Measurements from ENCODE around the gene MYO1G. TPM values are rescaled to one million over a fixed set of nuclear protein-coding genes. Genes with fewer than 3 reads are reported as not detected.
A peak's percentile ranks its signal among the peaks of the same experiment; 100 is the strongest.
"Not testable (repeated sequence)": the region's sequence is repeated elsewhere in the genome, so short reads cannot be mapped to it uniquely, and the experiment has no call there.

The MYO1G gene
- total RNA-seq, 1 experiment from 2014 or later, result 0.11 TPM

- not testable (repeated sequence) for H3K9me3 ChIP-seq (replicated peaks); H3K36me3 ChIP-seq; DNase-seq (ENCODE audit: low read depth in 1 of 2, low spot score in 2 of 2); H3K27me3 ChIP-seq (replicated peaks); H3K4me3 ChIP-seq; H3K27ac ChIP-seq
- H3K4me1 ChIP-seq (replicated peaks), result peaks cover 24% of the 10 kb centered on the region
Observed at GRCh38 chr7:44992004-44992795, 13.4 kb upstream of the MYO1G start.

GRCh38 chr7:44990109-44991023, 11.6 kb upstream of the MYO1G start:
- Histone ChIP-seq H3K4me3 (no peak overlapping the region), H3K36me3 (peaks cover 8% of the 10 kb centered on the region), H3K4me1 (replicated peaks) (peaks cover 32% of the 10 kb centered on the region), H3K27ac (peak overlapping the region; percentile 88), H3K9me3 (replicated peaks) (no peaks in the 10 kb centered on the region), H3K27me3 (replicated peaks) (no peaks in the 10 kb centered on the region)
- DNase-seq (ENCODE audit: low read depth in 1 of 2, low spot score in 2 of 2), result peak in 1 of 2 experiments; percentile 87

- Histone ChIP-seq H3K27me3 (replicated peaks) (no peaks in the 10 kb centered on the region), H3K36me3 (peaks cover 21% of the 10 kb centered on the region), H3K4me3 (no peak overlapping the region), H3K9me3 (replicated peaks) (no peaks in the 10 kb centered on the region), H3K4me1 (replicated peaks) (peaks cover 37% of the 10 kb centered on the region), H3K27ac (no peak overlapping the region)
- DNase-seq (ENCODE audit: low read depth in 1 of 2, low spot score in 2 of 2), result no peak
Observed at GRCh38 chr7:44989132-44989531, 10.3 kb upstream of the MYO1G start.

- DNase-seq (ENCODE audit: low read depth in 1 of 2, low spot score in 2 of 2), result no peak
- Histone ChIP-seq H3K36me3 (peaks cover 25% of the 10 kb centered on the region), H3K27me3 (replicated peaks) (no peaks in the 10 kb centered on the region), H3K4me1 (replicated peaks) (peaks cover 37% of the 10 kb centered on the region), H3K27ac (no peak overlapping the region), H3K4me3 (no peak overlapping the region), H3K9me3 (replicated peaks) (no peaks in the 10 kb centered on the region)
Observed at GRCh38 chr7:44988701-44989100, 9.9 kb upstream of the MYO1G start.

GRCh38 chr7:44987996-44988395, 9.2 kb upstream of the MYO1G start:
- no peaks in the 10 kb centered on the region for H3K27me3 ChIP-seq (replicated peaks)
- no peak overlapping the region for H3K4me3 ChIP-seq
- H3K9me3 ChIP-seq (replicated peaks), result no peaks in the 10 kb centered on the region
- H3K36me3 ChIP-seq, result peaks cover 32% of the 10 kb centered on the region
- peaks cover 37% of the 10 kb centered on the region for H3K4me1 ChIP-seq (replicated peaks)
- H3K27ac ChIP-seq, result no peak overlapping the region
- DNase-seq (ENCODE audit: low read depth in 1 of 2, low spot score in 2 of 2), result no peak

- Histone ChIP-seq H3K36me3 (peaks cover 37% of the 10 kb centered on the region), H3K4me1 (replicated peaks) (peaks cover 37% of the 10 kb centered on the region), H3K27ac (no peak overlapping the region), H3K27me3 (replicated peaks) (no peaks in the 10 kb centered on the region), H3K4me3 (no peak overlapping the region), H3K9me3 (replicated peaks) (no peaks in the 10 kb centered on the region)
- DNase-seq (ENCODE audit: low read depth in 1 of 2, low spot score in 2 of 2), result no peak
Observed at GRCh38 chr7:44987457-44987856, 8.6 kb upstream of the MYO1G start.

GRCh38 chr7:44986218-44987053, 7.6 kb upstream of the MYO1G start:
- Histone ChIP-seq H3K4me1 (replicated peaks) (peaks cover 37% of the 10 kb centered on the region), H3K27ac (peak overlapping the region; percentile 66), H3K9me3 (replicated peaks) (no peaks in the 10 kb centered on the region), H3K4me3 (peak overlapping the region; percentile 56), H3K36me3 (peaks cover 47% of the 10 kb centered on the region), H3K27me3 (replicated peaks) (no peaks in the 10 kb centered on the region)
- DNase-seq (ENCODE audit: low read depth in 1 of 2, low spot score in 2 of 2), result peak; percentile 95

- H3K27me3 ChIP-seq (replicated peaks), result no peaks in the 10 kb centered on the region
- peaks cover 35% of the 10 kb centered on the region for H3K4me1 ChIP-seq (replicated peaks)
- peak overlapping the region; percentile 66 for H3K27ac ChIP-seq
- peak overlapping the region; percentile 56 for H3K4me3 ChIP-seq
- H3K36me3 ChIP-seq, result peaks cover 52% of the 10 kb centered on the region
- DNase-seq (ENCODE audit: low read depth in 1 of 2, low spot score in 2 of 2), result no peak
- H3K9me3 ChIP-seq (replicated peaks), result no peaks in the 10 kb centered on the region
Observed at GRCh38 chr7:44985900-44986217, 7.0 kb upstream of the MYO1G start.

GRCh38 chr7:44985033-44985695, 6.3 kb upstream of the MYO1G start:
- Histone ChIP-seq H3K36me3 (peaks cover 52% of the 10 kb centered on the region), H3K4me1 (replicated peaks) (peaks cover 35% of the 10 kb centered on the region), H3K4me3 (peak overlapping the region; percentile 56), H3K27ac (no peak overlapping the region), H3K27me3 (replicated peaks) (no peaks in the 10 kb centered on the region), H3K9me3 (replicated peaks) (no peaks in the 10 kb centered on the region)
- DNase-seq (ENCODE audit: low read depth in 1 of 2, low spot score in 2 of 2), result no peak

- no peaks in the 10 kb centered on the region for H3K9me3 ChIP-seq (replicated peaks)
- H3K27ac ChIP-seq, result no peak overlapping the region
- no peak overlapping the region for H3K4me3 ChIP-seq
- H3K36me3 ChIP-seq, result peaks cover 57% of the 10 kb centered on the region
- DNase-seq (ENCODE audit: low read depth in 1 of 2, low spot score in 2 of 2), result no peak
- H3K27me3 ChIP-seq (replicated peaks), result no peaks in the 10 kb centered on the region
- H3K4me1 ChIP-seq (replicated peaks), result peaks cover 35% of the 10 kb centered on the region
Observed at GRCh38 chr7:44984478-44984758, 5.6 kb upstream of the MYO1G start.

GRCh38 chr7:44983742-44984477, 5.1 kb upstream of the MYO1G start:
- no peak overlapping the region for H3K27ac ChIP-seq
- no peaks in the 10 kb centered on the region for H3K9me3 ChIP-seq (replicated peaks)
- H3K36me3 ChIP-seq, result peaks cover 58% of the 10 kb centered on the region
- no peak overlapping the region for H3K4me3 ChIP-seq
- no peaks in the 10 kb centered on the region for H3K27me3 ChIP-seq (replicated peaks)
- no peak for DNase-seq (ENCODE audit: low read depth in 1 of 2, low spot score in 2 of 2)
- peaks cover 37% of the 10 kb centered on the region for H3K4me1 ChIP-seq (replicated peaks)

GRCh38 chr7:44982970-44983369, 4.2 kb upstream of the MYO1G start:
- peaks cover 63% of the 10 kb centered on the region for H3K36me3 ChIP-seq
- no peak for DNase-seq (ENCODE audit: low read depth in 1 of 2, low spot score in 2 of 2)
- H3K9me3 ChIP-seq (replicated peaks), result no peaks in the 10 kb centered on the region
- H3K4me3 ChIP-seq, result no peak overlapping the region
- H3K27ac ChIP-seq, result no peak overlapping the region
- H3K27me3 ChIP-seq (replicated peaks), result no peaks in the 10 kb centered on the region
- H3K4me1 ChIP-seq (replicated peaks), result peaks cover 37% of the 10 kb centered on the region

- Histone ChIP-seq H3K36me3 (peaks cover 63% of the 10 kb centered on the region), H3K4me3 (no peak overlapping the region), H3K27ac (no peak overlapping the region)
Observed at GRCh38 chr7:44982535-44982923, 3.7 kb upstream of the MYO1G start.

More at GRCh38 chr7:44982535-44982923, 3.7 kb upstream of the MYO1G start:
- H3K9me3 ChIP-seq (replicated peaks), result no peaks in the 10 kb centered on the region
- DNase-seq (ENCODE audit: low read depth in 1 of 2, low spot score in 2 of 2), result no peak
- peaks cover 40% of the 10 kb centered on the region for H3K4me1 ChIP-seq (replicated peaks)
- H3K27me3 ChIP-seq (replicated peaks), result no peaks in the 10 kb centered on the region
